DND-41 (cell line): Measurements from ENCODE around the gene RBM23.

ENCODE experiments used
- ATAC-seq: fragments of 200-7000 bp; cut with Tn5 transposase; 3 replicates; pipeline ENCODE4 v1.9.1; 2021; ENCODE audit warnings: low read depth; ENCODE audit not compliant: insufficient read depth
- DNase-seq: peaks from one replicate; pipeline ENCODE4 v3.0.0-alpha.2; 2020
- H2AFZ ChIP-seq: 2 replicates; pipeline ENCODE4 v1.6.0; 2012; ENCODE audit warnings: low read depth, low read length
- H3K27ac ChIP-seq: 2 replicates; pipeline ENCODE4 v1.5.1; 2012; ENCODE audit warnings: low read length, inconsistent platforms
- H3K27me3 ChIP-seq: fragments of 200-600 bp; sonication (generic); 2 replicates; pipeline ENCODE4 v1.6.0; 2012; ENCODE audit warnings: low read length, mild to moderate bottlenecking, inconsistent platforms; ENCODE audit not compliant: insufficient read depth, poor library complexity
- H3K36me3 ChIP-seq: 2 replicates; pipeline ENCODE4 v1.5.1; 2012; ENCODE audit warnings: low read length, inconsistent platforms; ENCODE audit not compliant: insufficient read depth
- H3K4me1 ChIP-seq: 2 replicates; pipeline ENCODE4 v1.5.1; 2012; ENCODE audit warnings: mild to moderate bottlenecking, low read length; ENCODE audit not compliant: insufficient read depth
- H3K4me2 ChIP-seq: 2 replicates; pipeline ENCODE4 v1.6.0; 2012; ENCODE audit warnings: mild to moderate bottlenecking, moderate library complexity, low read length, inconsistent platforms; ENCODE audit not compliant: insufficient read depth
- H3K4me3 ChIP-seq, 2 experiments: fragments of 200-600 bp in 1 of 2; shearing (Covaris generic) in 1 of 2; 2 replicates each; pipeline ENCODE4 v1.5.1; 2012 to 2016; ENCODE audit warnings: inconsistent platforms in 2 of 2, low read length in 2 of 2, mild to moderate bottlenecking in 2 of 2, low read depth in 1 of 2, moderate library complexity in 1 of 2
- H3K79me2 ChIP-seq: 2 replicates; pipeline ENCODE4 v1.6.0; 2012; ENCODE audit warnings: low read length, inconsistent platforms; ENCODE audit not compliant: insufficient read depth
- H3K9ac ChIP-seq: 2 replicates; pipeline ENCODE4 v1.6.0; 2012; ENCODE audit warnings: low read depth, mild to moderate bottlenecking, inconsistent platforms, low read length, moderate library complexity
- H3K9me3 ChIP-seq: 2 replicates; pipeline ENCODE4 v1.5.1; 2012; ENCODE audit warnings: low read length, moderate library complexity, mild to moderate bottlenecking, inconsistent platforms; ENCODE audit not compliant: insufficient read depth, severe bottlenecking
- H4K20me1 ChIP-seq: 2 replicates; pipeline ENCODE4 v1.6.0; 2012; ENCODE audit warnings: low read length; ENCODE audit not compliant: insufficient read depth
- EZH2 ChIP-seq: IDR thresholded peaks from 3 replicates; pipeline ENCODE4 v1.6.1; 2012; ENCODE audit warnings: borderline replicate concordance, low read depth, mild to moderate bottlenecking, moderate library complexity, low read length, inconsistent platforms; ENCODE audit not compliant: severe bottlenecking
- TF ChIP-seq, protein P1 (sequence below): IDR thresholded peaks from 2 replicates; pipeline ENCODE4 v1.5.1; 2012; ENCODE audit warnings: borderline replicate concordance, low read length, moderate library complexity, mild to moderate bottlenecking; ENCODE audit not compliant: poor library complexity, severe bottlenecking; ENCODE audit errors: extremely low read depth

Gene RBM23

DNA sequence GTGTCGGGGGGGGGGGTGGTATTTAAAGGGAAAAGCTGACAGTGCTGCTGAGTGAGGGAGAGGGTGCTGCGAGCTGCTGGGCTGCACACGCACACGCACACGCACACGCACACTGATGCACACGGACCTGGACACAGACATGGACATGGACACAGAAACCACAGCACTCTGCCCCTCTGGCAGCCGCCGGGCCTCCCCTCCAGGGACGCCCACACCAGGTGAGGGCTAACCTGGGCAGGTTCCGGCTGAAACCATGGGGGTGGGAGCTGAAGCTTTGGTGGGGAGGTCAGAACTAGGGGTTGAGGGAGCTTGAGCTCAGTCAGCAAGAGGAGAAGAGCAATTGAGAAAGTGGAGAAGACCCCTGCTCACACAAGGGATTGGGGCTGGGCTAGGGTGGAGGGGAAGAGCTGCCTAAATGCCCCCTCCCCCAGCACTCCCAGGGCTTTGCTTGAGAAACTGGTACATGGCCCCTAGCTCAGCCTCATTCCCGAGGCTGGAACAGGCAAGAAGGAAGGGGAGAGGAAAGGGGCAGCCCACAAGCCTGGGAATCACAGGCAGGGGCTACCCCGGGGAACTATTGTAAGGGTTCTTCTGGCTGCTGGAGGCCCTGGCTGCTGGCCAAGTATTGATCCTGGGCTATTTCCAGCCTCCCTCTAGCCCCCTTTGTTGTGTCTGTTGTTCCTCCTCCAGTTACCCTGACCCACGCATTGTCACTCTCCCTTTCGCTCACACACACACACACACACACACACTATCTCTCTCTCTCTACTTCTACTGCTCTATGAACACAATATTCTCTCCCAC lies 35.6 kb downstream of the RBM23 start, which contains the start of gene REM2:
Gene REM2 (plus strand): TSS at position 50 of the 804 bp plus-strand sequence. CDS start 66 bp downstream, at position 116.
- no peak for DNase-seq
- H3K9ac ChIP-seq, result no peak within 1 kb of the TSS

DNA sequence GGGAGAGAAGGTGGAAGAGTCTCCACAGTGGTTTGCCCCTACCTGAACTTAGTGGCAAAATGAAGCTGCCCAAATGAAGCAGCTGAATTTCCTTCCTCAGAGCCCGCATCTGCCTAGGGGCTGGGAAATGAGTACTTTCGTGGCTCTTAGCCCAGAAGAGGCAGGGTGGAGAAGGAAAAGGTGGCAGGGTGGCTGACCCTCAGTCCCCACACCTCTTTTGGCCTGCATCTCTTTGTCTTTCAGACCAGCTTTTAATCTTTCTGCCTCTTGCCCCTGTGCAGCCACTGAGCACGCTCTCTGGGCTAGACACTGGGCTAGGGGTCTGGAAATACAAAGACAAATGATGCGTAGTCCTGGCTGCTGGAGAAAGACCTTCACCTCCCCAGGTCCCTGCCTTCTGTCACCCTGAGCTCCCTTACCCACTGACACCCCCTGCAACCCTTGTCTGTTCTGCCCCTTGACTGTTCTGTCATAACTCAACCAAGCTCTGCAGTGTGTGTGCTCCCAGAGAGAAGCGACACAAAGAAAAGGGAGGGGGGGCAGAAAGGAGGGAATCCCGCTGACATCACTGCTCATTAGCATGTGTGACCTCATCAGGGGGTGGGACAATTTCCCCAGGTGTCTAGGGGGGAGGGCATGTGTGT lies 36.3 kb downstream of the RBM23 start:
- DNase-seq, result peak; percentile 18
- no peak overlapping the region for H3K4me3 ChIP-seq
- peaks cover 59% of the 10 kb centered on the region for H3K27me3 ChIP-seq
- no peak overlapping the region for H3K9ac ChIP-seq
- no peaks in the 10 kb centered on the region for H3K79me2 ChIP-seq
- no peak overlapping the region for H2AFZ ChIP-seq
- TF ChIP-seq, protein P1, sequence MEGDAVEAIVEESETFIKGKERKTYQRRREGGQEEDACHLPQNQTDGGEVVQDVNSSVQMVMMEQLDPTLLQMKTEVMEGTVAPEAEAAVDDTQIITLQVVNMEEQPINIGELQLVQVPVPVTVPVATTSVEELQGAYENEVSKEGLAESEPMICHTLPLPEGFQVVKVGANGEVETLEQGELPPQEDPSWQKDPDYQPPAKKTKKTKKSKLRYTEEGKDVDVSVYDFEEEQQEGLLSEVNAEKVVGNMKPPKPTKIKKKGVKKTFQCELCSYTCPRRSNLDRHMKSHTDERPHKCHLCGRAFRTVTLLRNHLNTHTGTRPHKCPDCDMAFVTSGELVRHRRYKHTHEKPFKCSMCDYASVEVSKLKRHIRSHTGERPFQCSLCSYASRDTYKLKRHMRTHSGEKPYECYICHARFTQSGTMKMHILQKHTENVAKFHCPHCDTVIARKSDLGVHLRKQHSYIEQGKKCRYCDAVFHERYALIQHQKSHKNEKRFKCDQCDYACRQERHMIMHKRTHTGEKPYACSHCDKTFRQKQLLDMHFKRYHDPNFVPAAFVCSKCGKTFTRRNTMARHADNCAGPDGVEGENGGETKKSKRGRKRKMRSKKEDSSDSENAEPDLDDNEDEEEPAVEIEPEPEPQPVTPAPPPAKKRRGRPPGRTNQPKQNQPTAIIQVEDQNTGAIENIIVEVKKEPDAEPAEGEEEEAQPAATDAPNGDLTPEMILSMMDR, result no peak
- no peak for TF ChIP-seq EZH2
- H3K4me2 ChIP-seq, result no peak overlapping the region
- H3K36me3 ChIP-seq, result no peaks in the 10 kb centered on the region
- peaks cover 23% of the 10 kb centered on the region for H4K20me1 ChIP-seq
- H3K9me3 ChIP-seq, result no peaks in the 10 kb centered on the region
- ATAC-seq, result no peak
- no peaks in the 10 kb centered on the region for H3K4me1 ChIP-seq
- H3K27ac ChIP-seq, result no peak overlapping the region

More for the DNA sequence above, 35.6 kb downstream of the RBM23 start, which contains the start of gene REM2:
- H4K20me1 ChIP-seq, result peaks cover 23% of the 10 kb centered on the region
- H3K27ac ChIP-seq, result no peak within 1 kb of the TSS
- no peak within 1 kb of the TSS for H2AFZ ChIP-seq
- H3K79me2 ChIP-seq, result no peaks in the 10 kb centered on the region
- no peaks in the 10 kb centered on the region for H3K9me3 ChIP-seq
- H3K27me3 ChIP-seq, result peaks cover 65% of the 10 kb centered on the region
- ATAC-seq, result no peak
- H3K36me3 ChIP-seq, result no peaks in the 10 kb centered on the region
- H3K4me1 ChIP-seq, result no peaks in the 10 kb centered on the region
- TF ChIP-seq, protein P1, result no peak
- no peak for TF ChIP-seq EZH2
- H3K4me2 ChIP-seq, result no peak within 1 kb of the TSS
- H3K4me3 ChIP-seq, result no peak within 1 kb of the TSS

DNA sequence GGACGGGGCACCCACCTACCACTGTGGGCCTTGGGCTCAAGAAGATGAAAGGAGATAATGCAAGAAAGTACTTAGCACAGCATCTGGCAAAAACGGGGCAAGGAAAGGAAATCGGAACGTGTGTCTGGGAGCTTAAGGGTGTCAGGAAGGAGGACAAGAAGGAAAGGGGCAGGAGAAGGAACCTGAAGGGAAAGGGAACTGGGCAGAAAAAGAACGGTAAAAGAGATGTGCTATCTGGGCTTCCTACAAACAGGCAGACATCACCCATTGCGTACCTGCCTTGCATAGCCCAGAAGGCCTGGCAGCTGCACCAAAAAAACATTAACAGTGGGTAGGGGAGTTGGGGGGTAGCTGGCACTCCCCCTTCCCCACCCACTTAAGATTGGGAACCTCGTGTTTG lies 36.9 kb downstream of the RBM23 start:
- Histone ChIP-seq H3K79me2 (no peaks in the 10 kb centered on the region), H4K20me1 (peaks cover 23% of the 10 kb centered on the region), H3K9ac (no peak overlapping the region), H2AFZ (no peak overlapping the region), H3K4me1 (no peaks in the 10 kb centered on the region), H3K36me3 (no peaks in the 10 kb centered on the region), H3K4me2 (no peak overlapping the region), H3K4me3 (no peak overlapping the region), H3K9me3 (no peaks in the 10 kb centered on the region), H3K27ac (no peak overlapping the region), H3K27me3 (peaks cover 53% of the 10 kb centered on the region)
- ATAC-seq (no peak), DNase-seq (no peak)
- no peak for TF ChIP-seq EZH2
- TF ChIP-seq, protein P1, result no peak
